ENCODE results near the gene UPF1. TPM values are rescaled to one million over a fixed set of nuclear protein-coding genes. Genes with fewer than 3 reads are reported as not detected.

Gene UPF1
- total RNA-seq, 4 donors from 2014 or later: 84.2 to 153 (median 91.9) TPM

- Histone ChIP-seq H3K9me3 (no peaks in the 10 kb centered on the region), H3K27ac (no peak overlapping the region), H3K4me3 (no peak overlapping the region), H3K27me3 (no peaks in the 10 kb centered on the region), H3K36me3 (peaks cover 0 to 82% (median 39%) of the 10 kb centered on the region in 4 donors), H3K4me1 (peaks cover 0 to 4% (median 0%) of the 10 kb centered on the region in 4 donors)
- 95% methylated on average over 10 of the region's 12 CpGs; no CpG with 5 or more reads in 1 of the 2 donors for WGBS, 2 donors (ENCODE audit: low coverage in 1 of 2)
- in situ Hi-C loops (cut with MboI; ENCODE audit: low pct_ligation_motif_present in 1 of 4, low pct_unique_long_range_greater_than_20kb in 1 of 4, low sequenced_read_pairs in 3 of 4) (loop anchor here in 1 of 4 donors (25.0 kb wide), 1 partner anchor 400 kb away; no protein-coding TSS in a partner anchor), intact Hi-C loops (cut with DNase I; ENCODE audit: low total_unique reads) (no loop called here)
- TF ChIP-seq CTCF (IDR thresholded peaks at IDR 0.05) (no peak), EP300 (IDR thresholded peaks at IDR 0.05; ENCODE audit: low read depth) (no peak), POLR2A (IDR thresholded peaks at IDR 0.05) (no peak), POLR2AphosphoS5 (IDR thresholded peaks at IDR 0.05) (no peak)
- no peak for DNase-seq
These were observed 30.2 kb downstream of the UPF1 start for GRCh38 chr19:18861917-18862316.

- no peak overlapping the region for H3K27ac ChIP-seq
- intact Hi-C loops (cut with DNase I; ENCODE audit: low total_unique reads) (no loop called here), in situ Hi-C loops (cut with MboI; ENCODE audit: low pct_ligation_motif_present in 1 of 4, low pct_unique_long_range_greater_than_20kb in 1 of 4, low sequenced_read_pairs in 3 of 4) (loop anchor here in 1 of 4 donors (25.0 kb wide), 1 partner anchor 401 kb away; no protein-coding TSS in a partner anchor)
- TF ChIP-seq POLR2A (IDR thresholded peaks at IDR 0.05) (no peak), CTCF (IDR thresholded peaks at IDR 0.05) (no peak), EP300 (IDR thresholded peaks at IDR 0.05; ENCODE audit: low read depth) (no peak), POLR2AphosphoS5 (IDR thresholded peaks at IDR 0.05) (no peak)
- H3K4me3 ChIP-seq: no peak overlapping the region
- peaks cover 0 to 4% (median 0%) of the 10 kb centered on the region in 4 donors for H3K4me1 ChIP-seq
- DNase-seq: no peak
- peaks cover 0 to 80% (median 39%) of the 10 kb centered on the region in 4 donors for H3K36me3 ChIP-seq
- no peaks in the 10 kb centered on the region for H3K27me3 ChIP-seq
- H3K9me3 ChIP-seq: no peaks in the 10 kb centered on the region
- WGBS, 2 donors (ENCODE audit: low coverage in 1 of 2): 83% methylated on average over 26 of the region's 33 CpGs; no CpG with 5 or more reads in 1 of the 2 donors
These were observed 31.4 kb downstream of the UPF1 start for GRCh38 chr19:18862976-18863842.

- intact Hi-C loops (cut with DNase I; ENCODE audit: low total_unique reads) (no loop called here), in situ Hi-C loops (cut with MboI; ENCODE audit: low pct_ligation_motif_present in 1 of 4, low pct_unique_long_range_greater_than_20kb in 1 of 4, low sequenced_read_pairs in 3 of 4) (loop anchor here in 1 of 4 donors (25.0 kb wide), 1 partner anchor 402 kb away; no protein-coding TSS in a partner anchor)
- WGBS, 2 donors (ENCODE audit: low coverage in 1 of 2): 80 to 86% methylated on average over 1 to 12 of the region's 16 CpGs
- peaks cover 0 to 74% (median 38%) of the 10 kb centered on the region in 4 donors for H3K36me3 ChIP-seq
- TF ChIP-seq EP300 (IDR thresholded peaks at IDR 0.05; ENCODE audit: low read depth) (no peak), POLR2A (IDR thresholded peaks at IDR 0.05) (no peak), POLR2AphosphoS5 (IDR thresholded peaks at IDR 0.05) (no peak), CTCF (IDR thresholded peaks at IDR 0.05) (no peak)
- no peaks in the 10 kb centered on the region for H3K9me3 ChIP-seq
- H3K4me1 ChIP-seq: peaks cover 0 to 4% (median 0%) of the 10 kb centered on the region in 4 donors
- DNase-seq: no peak
- H3K4me3 ChIP-seq: no peak overlapping the region
- no peak overlapping the region for H3K27ac ChIP-seq
- no peaks in the 10 kb centered on the region for H3K27me3 ChIP-seq
These were observed 32.1 kb downstream of the UPF1 start for GRCh38 chr19:18863843-18864362.

Data from transverse colon (tissue), 4 donors.